Keratinocyte (primary cell): ENCODE data around the gene GREM2.

ENCODE experiments used
- EZH2 ChIP-seq: IDR thresholded peaks from one replicate; pipeline ENCODE4 v1.6.1; 2012; ENCODE audit warnings: inconsistent platforms, mild to moderate bottlenecking, low read length, moderate library complexity
- TF ChIP-seq, protein P1 (sequence below), 3 experiments: IDR thresholded peaks in 1 of 3; conservative IDR thresholded peaks in 1 of 3; optimal IDR thresholded peaks in 1 of 3; 2 replicates in 2 of 3; 3 replicates in 1 of 3; pipeline versions ENCODE3 to v1.5.1; 2011; ENCODE audit warnings: low read length in 3 of 3, mild to moderate bottlenecking in 3 of 3, moderate library complexity in 2 of 3, control low read depth in 1 of 3, inconsistent platforms in 1 of 3; ENCODE audit not compliant: insufficient read depth in 2 of 3; ENCODE audit errors: extremely low read depth in 1 of 3

DNA sequence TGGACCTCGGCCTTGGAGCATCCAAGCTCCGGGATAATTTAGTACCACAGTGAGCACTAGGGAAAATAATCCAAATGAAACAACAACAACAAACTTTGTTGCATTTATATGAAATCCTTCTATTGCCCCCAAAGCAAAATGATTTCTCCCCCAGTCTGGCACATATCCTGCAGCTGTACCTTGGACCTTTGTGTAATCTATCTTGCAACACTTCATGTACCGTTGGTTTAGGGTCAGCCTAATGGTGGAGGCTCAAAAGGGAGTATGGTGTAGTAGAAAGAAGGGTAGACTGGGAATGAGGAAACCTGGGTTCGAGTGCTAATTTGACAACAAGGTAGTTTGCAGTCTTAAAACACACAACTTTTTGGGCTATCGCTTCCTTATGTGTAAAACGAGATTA lies 12.1 kb downstream of the GREM2 start:
- no peak for TF ChIP-seq EZH2
- TF ChIP-seq, protein P1, sequence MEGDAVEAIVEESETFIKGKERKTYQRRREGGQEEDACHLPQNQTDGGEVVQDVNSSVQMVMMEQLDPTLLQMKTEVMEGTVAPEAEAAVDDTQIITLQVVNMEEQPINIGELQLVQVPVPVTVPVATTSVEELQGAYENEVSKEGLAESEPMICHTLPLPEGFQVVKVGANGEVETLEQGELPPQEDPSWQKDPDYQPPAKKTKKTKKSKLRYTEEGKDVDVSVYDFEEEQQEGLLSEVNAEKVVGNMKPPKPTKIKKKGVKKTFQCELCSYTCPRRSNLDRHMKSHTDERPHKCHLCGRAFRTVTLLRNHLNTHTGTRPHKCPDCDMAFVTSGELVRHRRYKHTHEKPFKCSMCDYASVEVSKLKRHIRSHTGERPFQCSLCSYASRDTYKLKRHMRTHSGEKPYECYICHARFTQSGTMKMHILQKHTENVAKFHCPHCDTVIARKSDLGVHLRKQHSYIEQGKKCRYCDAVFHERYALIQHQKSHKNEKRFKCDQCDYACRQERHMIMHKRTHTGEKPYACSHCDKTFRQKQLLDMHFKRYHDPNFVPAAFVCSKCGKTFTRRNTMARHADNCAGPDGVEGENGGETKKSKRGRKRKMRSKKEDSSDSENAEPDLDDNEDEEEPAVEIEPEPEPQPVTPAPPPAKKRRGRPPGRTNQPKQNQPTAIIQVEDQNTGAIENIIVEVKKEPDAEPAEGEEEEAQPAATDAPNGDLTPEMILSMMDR (optimal IDR thresholded peaks at IDR 0.05 in 1 of 3, IDR thresholded peaks at IDR 0.05 in 1 of 3, conservative IDR thresholded peaks at IDR 0.05 in 1 of 3; ENCODE audit: extremely low read depth in 1 of 3, insufficient read depth in 2 of 3, low read length in 3 of 3) = no peak
